ENCODE measurements around the gene PRSS38.

PRSS38 gene

GRCh38 chr1:227790034-227790400 is 25.5 kb upstream of the PRSS38 start:
- Histone ChIP-seq H3K4me1 (ENCODE audit: control insufficient read depth in 1 of 2, insufficient read depth in 1 of 2, low read depth in 1 of 2, low read length in 1 of 2) (peaks cover 11 to 20% of the 10 kb centered on the region in 2 experiments), H3K4me3 (ENCODE audit: low read depth in 1 of 2, low read length in 1 of 2) (no peak overlapping the region), H3K36me3 (no peaks in the 10 kb centered on the region), H3K27ac (no peak overlapping the region), H3K9me3 (no peaks in the 10 kb centered on the region), H3K27me3 (peaks cover 66% of the 10 kb centered on the region)
- no peak for TF ChIP-seq CTCF (IDR thresholded peaks at IDR 0.05)

DNA sequence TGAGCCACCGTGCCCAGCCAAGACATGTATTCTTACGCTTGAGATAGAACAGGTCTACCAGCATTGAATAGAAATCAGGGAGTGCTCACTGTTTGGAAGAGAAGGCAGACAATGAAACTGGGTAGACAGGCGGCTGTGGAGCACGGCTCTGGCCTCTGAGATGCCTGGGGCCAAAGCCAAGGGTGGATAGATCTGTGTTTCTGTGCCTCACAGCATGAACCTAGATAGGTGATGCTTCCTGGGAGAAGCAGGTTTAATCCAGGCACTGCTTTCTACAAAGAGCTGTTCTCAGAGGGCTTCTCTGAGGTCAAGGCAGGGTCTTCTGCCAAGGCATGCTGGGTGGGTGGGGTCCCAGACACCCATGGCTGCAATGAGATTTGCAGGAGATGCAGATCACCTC is 24.6 kb upstream of the PRSS38 start:
- H3K27ac ChIP-seq, result no peak overlapping the region
- no peaks in the 10 kb centered on the region for H3K36me3 ChIP-seq
- H3K27me3 ChIP-seq, result peaks cover 58% of the 10 kb centered on the region
- H3K4me3 ChIP-seq (ENCODE audit: low read depth in 1 of 2, low read length in 1 of 2), result no peak overlapping the region
- H3K4me1 ChIP-seq (ENCODE audit: control insufficient read depth in 1 of 2, insufficient read depth in 1 of 2, low read depth in 1 of 2, low read length in 1 of 2), result peaks cover 11 to 20% of the 10 kb centered on the region in 2 experiments
- no peaks in the 10 kb centered on the region for H3K9me3 ChIP-seq
- no peak for TF ChIP-seq CTCF (IDR thresholded peaks at IDR 0.05)

- Histone ChIP-seq H3K9me3 (no peaks in the 10 kb centered on the region), H3K27me3 (peaks cover 51% of the 10 kb centered on the region), H3K4me3 (ENCODE audit: low read depth in 1 of 2, low read length in 1 of 2) (no peak overlapping the region), H3K4me1 (ENCODE audit: control insufficient read depth in 1 of 2, insufficient read depth in 1 of 2, low read depth in 1 of 2, low read length in 1 of 2) (peaks cover 11 to 20% of the 10 kb centered on the region in 2 experiments), H3K36me3 (no peaks in the 10 kb centered on the region), H3K27ac (no peak overlapping the region)
- TF ChIP-seq CTCF (IDR thresholded peaks at IDR 0.05), result no peak
Measured at GRCh38 chr1:227791425-227792143, 23.9 kb upstream of the PRSS38 start.

GRCh38 chr1:227792216-227793078 is 23.0 kb upstream of the PRSS38 start:
- Histone ChIP-seq H3K4me3 (ENCODE audit: low read depth in 1 of 2, low read length in 1 of 2) (no peak overlapping the region), H3K9me3 (no peaks in the 10 kb centered on the region), H3K27me3 (peaks cover 42% of the 10 kb centered on the region), H3K36me3 (no peaks in the 10 kb centered on the region), H3K4me1 (ENCODE audit: control insufficient read depth in 1 of 2, insufficient read depth in 1 of 2, low read depth in 1 of 2, low read length in 1 of 2) (peaks cover 3 to 12% of the 10 kb centered on the region in 2 experiments), H3K27ac (no peak overlapping the region)
- TF ChIP-seq CTCF (IDR thresholded peaks at IDR 0.05), result no peak

GRCh38 chr1:227793079-227793947 is 22.2 kb upstream of the PRSS38 start:
- H3K4me1 ChIP-seq (ENCODE audit: control insufficient read depth in 1 of 2, insufficient read depth in 1 of 2, low read depth in 1 of 2, low read length in 1 of 2), result peaks cover 0 to 5% of the 10 kb centered on the region in 2 experiments
- H3K9me3 ChIP-seq, result no peaks in the 10 kb centered on the region
- H3K36me3 ChIP-seq, result no peaks in the 10 kb centered on the region
- no peak for TF ChIP-seq CTCF (IDR thresholded peaks at IDR 0.05)
- no peak overlapping the region for H3K27ac ChIP-seq
- H3K4me3 ChIP-seq (ENCODE audit: low read depth in 1 of 2, low read length in 1 of 2), result no peak overlapping the region
- H3K27me3 ChIP-seq, result peaks cover 33% of the 10 kb centered on the region
